ENCODE data around the gene GNB1. TPM values are rescaled to one million over a fixed set of nuclear protein-coding genes. Genes with fewer than 3 reads are reported as not detected.

Gene GNB1
- total RNA-seq, 4 donors from 2014 or later: 154 to 200 (median 174) TPM

DNA sequence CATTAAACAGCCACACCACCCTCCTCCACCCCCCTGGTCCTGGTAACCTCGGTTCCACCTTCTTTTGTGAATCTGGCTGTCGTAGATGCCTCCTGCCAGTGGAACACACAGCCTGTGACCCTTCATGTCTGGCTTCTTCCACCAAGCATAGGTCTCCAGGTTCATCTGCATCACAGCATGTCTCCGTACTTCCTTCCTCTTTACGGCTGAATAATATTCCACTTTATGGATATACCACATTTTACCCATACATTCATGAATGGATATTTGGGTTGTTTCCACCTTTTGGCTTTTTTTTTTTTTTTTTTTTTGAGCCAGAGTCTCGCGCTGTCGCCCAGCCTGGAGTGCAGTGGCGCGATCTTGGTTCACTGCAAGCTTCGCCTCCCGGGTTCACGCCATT, 12.3 kb upstream of the GNB1 start:
- H3K9me3 ChIP-seq: no peaks in the 10 kb centered on the region
- no peaks in the 10 kb centered on the region for H3K36me3 ChIP-seq
- peaks cover 4 to 10% of the 10 kb centered on the region in 2 donors for H3K4me1 ChIP-seq
- no peak overlapping the region for H3K4me3 ChIP-seq (replicated peaks in 1 of 3)
- no peak for DNase-seq
- H3K27ac ChIP-seq: no peak overlapping the region
- intact Hi-C loops (cut with DNase I): no loop called here
- H3K27me3 ChIP-seq: no peaks in the 10 kb centered on the region
- TF ChIP-seq CTCF (IDR thresholded peaks at IDR 0.05) (no peak), POLR2A (IDR thresholded peaks at IDR 0.05) (no peak)
- 94 to 98% methylated on average over 12 of the region's 12 CpGs for WGBS, 2 donors

DNA sequence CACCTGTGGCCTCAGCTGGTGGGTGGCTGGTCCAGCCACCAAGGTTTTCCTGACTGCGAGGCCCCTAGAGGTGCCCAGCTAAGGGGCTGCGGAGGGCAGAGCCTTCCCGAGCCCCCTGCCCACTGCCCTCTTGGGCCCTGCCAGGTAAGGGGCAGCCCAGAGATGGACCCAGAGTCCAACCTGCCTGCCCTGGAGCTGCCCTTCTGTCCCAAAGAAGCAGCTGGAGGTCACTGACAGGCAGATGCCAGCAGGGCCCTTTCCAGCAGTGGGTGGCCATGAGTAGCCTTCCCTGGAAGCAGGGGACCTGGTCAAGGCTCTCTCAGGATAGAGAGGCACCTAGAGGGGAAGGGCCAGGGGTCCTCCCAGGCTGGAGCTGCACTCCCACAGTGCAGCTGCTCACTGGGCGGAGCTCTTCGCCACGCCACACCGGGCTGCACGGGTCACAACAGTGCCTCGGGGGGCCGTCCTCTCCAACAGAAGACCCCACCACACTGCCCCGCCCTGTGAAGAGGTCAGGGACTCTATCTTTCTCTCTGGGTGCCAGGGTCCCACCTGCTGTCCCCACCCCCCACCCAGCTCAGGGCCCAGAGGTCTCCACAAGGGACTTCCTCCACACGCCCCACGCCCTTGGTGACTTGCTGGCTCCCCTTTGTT, 10.9 kb upstream of the GNB1 start:
- H3K27ac ChIP-seq: no peak overlapping the region
- no peak overlapping the region for H3K4me3 ChIP-seq (replicated peaks in 1 of 3)
- 78 to 92% methylated on average over 10 to 12 of the region's 13 CpGs for WGBS, 2 donors
- DNase-seq: no peak
- H3K27me3 ChIP-seq: no peaks in the 10 kb centered on the region
- H3K4me1 ChIP-seq: no peaks in the 10 kb centered on the region
- intact Hi-C loops (cut with DNase I): no loop called here
- no peaks in the 10 kb centered on the region for H3K36me3 ChIP-seq
- TF ChIP-seq CTCF (IDR thresholded peaks at IDR 0.05) (no peak), POLR2A (IDR thresholded peaks at IDR 0.05) (no peak)
- H3K9me3 ChIP-seq: no peaks in the 10 kb centered on the region

DNA sequence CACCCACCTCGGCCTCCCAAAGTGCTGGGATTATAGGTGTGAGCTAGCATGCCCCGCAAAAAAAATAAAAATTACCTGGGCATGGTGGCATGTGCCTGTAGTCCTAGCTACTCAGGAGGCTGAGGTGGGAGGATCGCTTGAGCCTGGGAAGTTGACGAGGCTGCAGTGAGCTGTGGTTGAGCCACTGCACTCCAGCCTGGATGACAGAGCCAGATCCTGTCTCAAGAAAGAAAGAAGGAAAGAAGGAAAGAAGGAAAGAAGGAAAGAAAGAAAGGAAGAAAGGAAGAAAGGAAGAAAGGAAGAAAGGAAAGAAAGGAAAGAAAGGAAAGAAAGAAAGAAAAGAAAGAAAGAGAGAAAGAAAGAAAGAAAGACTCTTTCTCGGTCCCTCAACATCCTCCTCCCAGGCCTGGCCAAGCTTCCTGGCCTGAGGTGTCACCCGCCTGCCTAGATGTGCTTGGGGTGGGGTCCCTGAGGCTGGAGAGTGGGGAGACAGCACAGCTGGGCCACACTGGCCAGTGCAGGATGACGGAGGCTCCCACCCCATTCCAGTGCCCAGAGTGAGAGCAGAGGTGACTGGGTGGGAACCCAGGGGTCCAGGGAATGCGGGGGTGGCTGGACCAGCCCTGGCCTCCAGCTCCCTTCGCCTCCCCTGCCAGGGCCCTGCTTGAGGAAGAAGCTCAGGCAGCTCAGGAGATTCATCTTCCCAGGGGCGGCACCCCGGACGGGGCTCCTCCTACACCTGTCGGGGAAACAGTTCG, 10.2 kb upstream of the GNB1 start:
- Histone ChIP-seq H3K36me3 (no peaks in the 10 kb centered on the region), H3K4me1 (no peaks in the 10 kb centered on the region), H3K4me3 (replicated peaks in 1 of 3) (no peak overlapping the region), H3K27ac (no peak overlapping the region), H3K9me3 (no peaks in the 10 kb centered on the region), H3K27me3 (no peaks in the 10 kb centered on the region)
- 79 to 89% methylated on average over 7 of the region's 14 CpGs for WGBS, 2 donors
- TF ChIP-seq CTCF (IDR thresholded peaks at IDR 0.05): no peak
- no peak for TF ChIP-seq POLR2A (IDR thresholded peaks at IDR 0.05)
- DNase-seq: no peak
- intact Hi-C loops (cut with DNase I): no loop called here

- no peaks in the 10 kb centered on the region for H3K27me3 ChIP-seq
- no peaks in the 10 kb centered on the region for H3K36me3 ChIP-seq
- TF ChIP-seq POLR2A (IDR thresholded peaks at IDR 0.05) (no peak), CTCF (IDR thresholded peaks at IDR 0.05) (no peak)
- intact Hi-C loops (cut with DNase I): no loop called here
- DNase-seq: no peak
- H3K4me3 ChIP-seq (replicated peaks in 1 of 3): no peak overlapping the region
- H3K9me3 ChIP-seq: no peaks in the 10 kb centered on the region
- no peak overlapping the region for H3K27ac ChIP-seq
- WGBS, 2 donors: 90 to 93% methylated on average over 9 of the region's 9 CpGs
- peaks cover 2 to 4% of the 10 kb centered on the region in 2 donors for H3K4me1 ChIP-seq
These were observed 9.1 kb upstream of the GNB1 start for GRCh38 chr1:1899967-1900327.

DNA sequence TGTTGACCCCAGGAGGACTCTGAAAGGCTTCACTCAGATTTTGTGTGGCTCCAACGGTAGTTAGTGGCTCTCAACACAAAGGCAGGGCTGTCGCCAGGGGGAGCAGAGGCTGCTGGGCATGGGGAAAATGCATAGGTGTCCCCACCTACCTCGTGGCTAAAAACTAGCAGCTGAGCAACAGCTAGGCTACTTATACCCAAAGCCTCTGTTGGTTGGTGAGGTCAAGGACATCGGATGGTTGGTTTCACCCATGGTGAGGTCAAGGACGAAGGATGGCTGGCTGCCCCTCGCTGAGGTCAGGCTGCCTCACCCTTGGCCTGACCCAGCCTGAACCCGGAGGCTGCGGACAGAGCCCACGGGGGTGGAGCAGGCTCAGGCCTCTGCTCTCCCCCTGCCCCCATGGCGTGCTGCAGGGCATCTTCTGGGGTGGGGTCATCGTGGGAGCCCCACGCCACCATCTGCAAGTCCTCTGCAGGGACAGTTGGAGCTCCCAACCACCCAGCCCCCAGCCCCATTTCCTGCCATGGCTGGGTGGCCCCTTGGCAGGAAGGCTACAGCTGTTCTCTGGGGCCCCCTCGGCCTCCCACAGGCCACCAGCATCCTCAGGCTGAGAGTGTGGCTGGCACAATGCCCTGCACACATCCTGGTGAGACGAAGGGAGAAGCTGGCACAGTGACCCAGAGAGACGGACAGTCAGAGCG, 8.5 kb upstream of the GNB1 start:
- Histone ChIP-seq H3K9me3 (no peaks in the 10 kb centered on the region), H3K4me1 (peaks cover 7 to 10% of the 10 kb centered on the region in 2 donors), H3K27ac (no peak overlapping the region), H3K4me3 (replicated peaks in 1 of 3) (no peak overlapping the region), H3K36me3 (no peaks in the 10 kb centered on the region), H3K27me3 (no peaks in the 10 kb centered on the region)
- intact Hi-C loops (cut with DNase I): no loop called here
- TF ChIP-seq CTCF (IDR thresholded peaks at IDR 0.05) (no peak), POLR2A (IDR thresholded peaks at IDR 0.05) (no peak)
- 58 to 68% methylated on average over 4 to 13 of the region's 16 CpGs for WGBS, 2 donors
- DNase-seq: no peak
